Keratinocyte (primary cell): ENCODE measurements around the gene CST6. TPM values are rescaled to one million over a fixed set of nuclear protein-coding genes. Genes with fewer than 3 reads are reported as not detected.

Experiments
- DNase-seq: peaks from one replicate; pipeline ENCODE4 v3.0.0-alpha.2; 2011; ENCODE audit warnings: low read depth, missing footprints, low spot score
- FAIRE-seq: peaks from 2 replicates; lab custom pipeline; 2011; peaks lifted over from hg19 to GRCh38; lab: Jason Lieb, UNC
- H2AFZ ChIP-seq: 2 replicates; pipeline ENCODE4 v1.6.0; 2012; ENCODE audit warnings: low read length, control low read depth, inconsistent platforms; ENCODE audit not compliant: control insufficient read depth
- H3K27ac ChIP-seq: 2 replicates; pipeline ENCODE4 v1.5.1; 2011; ENCODE audit warnings: low read length; ENCODE audit not compliant: control insufficient read depth, insufficient read depth
- H3K27me3 ChIP-seq: 3 replicates; pipeline ENCODE4 v1.6.0; 2011; ENCODE audit warnings: low read length; ENCODE audit not compliant: control insufficient read depth, insufficient read depth; ENCODE audit errors: extremely low read depth
- H3K36me3 ChIP-seq, 2 experiments: 2 replicates in 1 of 2; 3 replicates in 1 of 2; pipeline ENCODE4 v1.5.1; 2011; ENCODE audit warnings: low read length in 2 of 2, mild to moderate bottlenecking in 1 of 2; ENCODE audit not compliant: control insufficient read depth in 2 of 2, insufficient read depth in 2 of 2; ENCODE audit errors: extremely low read depth in 1 of 2
- H3K4me1 ChIP-seq: 3 replicates; pipeline ENCODE4 v1.5.1; 2011; ENCODE audit warnings: low read length; ENCODE audit not compliant: control insufficient read depth, insufficient read depth; ENCODE audit errors: extremely low read depth
- H3K4me2 ChIP-seq: 3 replicates; pipeline ENCODE4 v1.6.0; 2011; ENCODE audit warnings: low read depth, low read length; ENCODE audit not compliant: control insufficient read depth, insufficient read depth; ENCODE audit errors: extremely low read depth
- H3K4me3 ChIP-seq, 3 experiments: fragments of 200-600 bp in 1 of 3; sonication (generic) in 1 of 3; 2 replicates in 2 of 3; 3 replicates in 1 of 3; pipeline ENCODE4 v1.5.1; 2011 to 2016; ENCODE audit warnings: low read length in 3 of 3, mild to moderate bottlenecking in 3 of 3, control low read depth in 2 of 3, inconsistent platforms in 1 of 3, low read depth in 1 of 3, mixed read lengths in 1 of 3, mixed run types in 1 of 3, moderate library complexity in 1 of 3; ENCODE audit not compliant: control insufficient read depth in 2 of 3, insufficient read depth in 2 of 3; ENCODE audit errors: extremely low read depth in 1 of 3
- H3K79me2 ChIP-seq: 2 replicates; pipeline ENCODE4 v1.6.0; 2012; ENCODE audit warnings: low read length; ENCODE audit not compliant: control insufficient read depth, insufficient read depth
- H3K9ac ChIP-seq: 3 replicates; pipeline ENCODE4 v1.6.0; 2011; ENCODE audit warnings: low read length; ENCODE audit not compliant: control insufficient read depth, insufficient read depth; ENCODE audit errors: extremely low read depth
- H3K9me1 ChIP-seq: 3 replicates; pipeline ENCODE4 v1.6.0; 2011; ENCODE audit warnings: low read length; ENCODE audit not compliant: control insufficient read depth, insufficient read depth; ENCODE audit errors: extremely low read depth
- H3K9me3 ChIP-seq: 2 replicates; pipeline ENCODE4 v1.5.1; 2012; ENCODE audit warnings: low read depth, low read length; ENCODE audit not compliant: control insufficient read depth
- H4K20me1 ChIP-seq: 3 replicates; pipeline ENCODE4 v1.6.0; 2011; ENCODE audit warnings: low read length; ENCODE audit not compliant: control insufficient read depth, insufficient read depth; ENCODE audit errors: extremely low read depth
- EZH2 ChIP-seq: IDR thresholded peaks from one replicate; pipeline ENCODE4 v1.6.1; 2012; ENCODE audit warnings: inconsistent platforms, mild to moderate bottlenecking, low read length, moderate library complexity
- dilution Hi-C: fragments of 300-500 bp; cut with MboI; formaldehyde crosslinking; loops from one replicate; pipeline ENCODE4 v1.7.0; 2020; ENCODE audit warnings: low sequenced_read_pairs; ENCODE audit not compliant: extremely low pct_ligation_motif_present
- polyA plus RNA-seq, 5 experiments: library from polyadenylated mRNA; depleted of rRNA in 3 of 5; stranded (reverse) in 3 of 5; stranded (forward) in 1 of 5; unstranded in 1 of 5; fragments of >200 nt; gene quantifications; 1 replicate in 1 of 5; 2 replicates in 3 of 5; 3 replicates in 1 of 5; pipeline versions ENCODE4 v1.2.1 to v1.2.3, GENCODE V29; 2011 to 2012; ENCODE audit warnings: missing spikeins in 2 of 5, low read depth in 1 of 5, low replicate concordance in 1 of 5
- TF ChIP-seq, protein P1 (sequence below), 3 experiments: IDR thresholded peaks in 1 of 3; conservative IDR thresholded peaks in 1 of 3; optimal IDR thresholded peaks in 1 of 3; 2 replicates in 2 of 3; 3 replicates in 1 of 3; pipeline versions ENCODE3 to v1.5.1; 2011; ENCODE audit warnings: low read length in 3 of 3, mild to moderate bottlenecking in 3 of 3, moderate library complexity in 2 of 3, control low read depth in 1 of 3, inconsistent platforms in 1 of 3; ENCODE audit not compliant: insufficient read depth in 2 of 3; ENCODE audit errors: extremely low read depth in 1 of 3

CST6 gene
- polyA plus RNA-seq, 1 donor (not counting 4 experiments of a cell fraction or from before 2014, with no cell fraction given): 1.4 TPM

GRCh38 chr11:65981972-65982823 lies 29.6 kb upstream of the CST6 start:
- peaks cover 10 to 14% of the 10 kb centered on the region in 2 experiments for H3K36me3 ChIP-seq
- no peaks in the 10 kb centered on the region for H3K9me3 ChIP-seq
- no peaks in the 10 kb centered on the region for H4K20me1 ChIP-seq
- no peaks in the 10 kb centered on the region for H3K79me2 ChIP-seq
- no peak overlapping the region for H3K4me3 ChIP-seq
- dilution Hi-C loops: no loop called here
- H3K4me1 ChIP-seq: no peaks in the 10 kb centered on the region
- TF ChIP-seq, protein P1, sequence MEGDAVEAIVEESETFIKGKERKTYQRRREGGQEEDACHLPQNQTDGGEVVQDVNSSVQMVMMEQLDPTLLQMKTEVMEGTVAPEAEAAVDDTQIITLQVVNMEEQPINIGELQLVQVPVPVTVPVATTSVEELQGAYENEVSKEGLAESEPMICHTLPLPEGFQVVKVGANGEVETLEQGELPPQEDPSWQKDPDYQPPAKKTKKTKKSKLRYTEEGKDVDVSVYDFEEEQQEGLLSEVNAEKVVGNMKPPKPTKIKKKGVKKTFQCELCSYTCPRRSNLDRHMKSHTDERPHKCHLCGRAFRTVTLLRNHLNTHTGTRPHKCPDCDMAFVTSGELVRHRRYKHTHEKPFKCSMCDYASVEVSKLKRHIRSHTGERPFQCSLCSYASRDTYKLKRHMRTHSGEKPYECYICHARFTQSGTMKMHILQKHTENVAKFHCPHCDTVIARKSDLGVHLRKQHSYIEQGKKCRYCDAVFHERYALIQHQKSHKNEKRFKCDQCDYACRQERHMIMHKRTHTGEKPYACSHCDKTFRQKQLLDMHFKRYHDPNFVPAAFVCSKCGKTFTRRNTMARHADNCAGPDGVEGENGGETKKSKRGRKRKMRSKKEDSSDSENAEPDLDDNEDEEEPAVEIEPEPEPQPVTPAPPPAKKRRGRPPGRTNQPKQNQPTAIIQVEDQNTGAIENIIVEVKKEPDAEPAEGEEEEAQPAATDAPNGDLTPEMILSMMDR (optimal IDR thresholded peaks at IDR 0.05 in 1 of 3, IDR thresholded peaks at IDR 0.05 in 1 of 3, conservative IDR thresholded peaks at IDR 0.05 in 1 of 3; ENCODE audit: extremely low read depth in 1 of 3, insufficient read depth in 2 of 3, low read length in 3 of 3): no peak
- TF ChIP-seq EZH2: no peak
- no peak overlapping the region for H2AFZ ChIP-seq
- H3K27me3 ChIP-seq: no peaks in the 10 kb centered on the region
- no peaks in the 10 kb centered on the region for H3K9me1 ChIP-seq
- FAIRE-seq (no peak), DNase-seq (no peak)
- no peak overlapping the region for H3K9ac ChIP-seq
- no peak overlapping the region for H3K4me2 ChIP-seq
- no peak overlapping the region for H3K27ac ChIP-seq

DNA sequence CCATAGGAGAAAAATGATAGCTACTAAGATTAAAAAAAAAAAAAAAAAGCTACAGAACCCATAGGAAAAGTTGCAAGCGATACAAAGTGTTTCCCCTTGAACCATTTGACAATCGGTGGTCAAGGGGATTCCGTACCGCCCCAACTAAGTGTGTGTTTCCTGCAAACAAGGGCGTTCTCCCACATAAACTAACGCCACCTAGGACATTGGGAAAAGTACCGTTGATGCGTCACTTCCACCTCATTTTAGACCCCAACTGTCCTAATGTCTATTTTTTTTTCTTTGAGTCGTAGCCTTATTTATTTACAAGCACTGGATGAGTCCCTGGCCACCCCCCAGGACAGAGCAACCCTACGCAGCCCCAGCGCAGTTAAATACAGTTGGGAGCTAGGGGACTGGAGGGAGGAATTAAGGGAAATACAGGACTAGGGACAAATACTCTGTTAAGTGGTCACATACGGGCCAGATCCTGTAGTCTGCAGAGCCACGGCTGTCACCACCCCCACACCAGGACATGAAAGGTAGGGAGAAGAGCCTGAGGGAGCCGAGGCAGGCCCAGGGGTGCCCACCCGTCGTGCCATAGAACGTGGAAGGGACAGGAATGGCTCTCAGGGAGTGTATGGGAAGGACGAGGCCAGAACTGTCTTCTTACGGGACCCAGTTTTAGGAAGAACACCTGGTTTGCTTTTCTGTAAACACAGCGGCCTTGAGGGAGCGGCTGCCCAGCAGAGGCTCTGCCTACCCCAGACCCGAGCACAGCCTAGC lies 28.8 kb upstream of the CST6 start:
- Histone ChIP-seq H3K4me3 (no peak overlapping the region), H3K36me3 (peaks cover 3 to 6% of the 10 kb centered on the region in 2 experiments), H3K9me1 (no peaks in the 10 kb centered on the region), H3K4me1 (no peaks in the 10 kb centered on the region), H3K27me3 (no peaks in the 10 kb centered on the region), H3K9me3 (no peaks in the 10 kb centered on the region), H3K4me2 (no peak overlapping the region), H3K79me2 (no peaks in the 10 kb centered on the region), H3K9ac (no peak overlapping the region), H4K20me1 (no peaks in the 10 kb centered on the region), H2AFZ (no peak overlapping the region), H3K27ac (no peak overlapping the region)
- FAIRE-seq: no peak
- TF ChIP-seq, protein P1 (optimal IDR thresholded peaks at IDR 0.05 in 1 of 3, IDR thresholded peaks at IDR 0.05 in 1 of 3, conservative IDR thresholded peaks at IDR 0.05 in 1 of 3; ENCODE audit: extremely low read depth in 1 of 3, insufficient read depth in 2 of 3, low read length in 3 of 3): no peak
- TF ChIP-seq EZH2: no peak
- no peak for DNase-seq
- dilution Hi-C loops: no loop called here
